Natural killer cell (primary cell): ENCODE measurements around the gene PCSK7. TPM values are rescaled to one million over a fixed set of nuclear protein-coding genes. Genes with fewer than 3 reads are reported as not detected.

Experiments used
- ATAC-seq, 3 donors: fragments of 150-1000 bp in 2 of 3; fragments of 200-7000 bp in 1 of 3; cut with Tn5 transposase; 1 replicate in 1 of 3; 2 replicates in 2 of 3; pipeline ENCODE4 v1.10.0; 2021; ENCODE audit warnings: mild to moderate bottlenecking in 2 of 3, moderate library complexity in 2 of 3
- DNase-seq, 2 donors: peaks; one replicate each; pipeline versions ENCODE4 v3.0.0 to v3.0.0-alpha.2; 2013 to 2021; ENCODE audit warnings: mixed read lengths in 1 of 2
- H3K27ac ChIP-seq: one replicate; pipeline ENCODE4 v1.5.1; 2013; ENCODE audit warnings: mild to moderate bottlenecking, low read length
- H3K27me3 ChIP-seq: one replicate; pipeline ENCODE4 v1.6.1; 2013; ENCODE audit warnings: low read length; ENCODE audit not compliant: control insufficient read depth, insufficient read depth
- H3K36me3 ChIP-seq: one replicate; pipeline ENCODE4 v1.6.1; 2013; ENCODE audit warnings: low read length; ENCODE audit not compliant: control insufficient read depth, insufficient read depth
- H3K4me1 ChIP-seq: one replicate; pipeline ENCODE4 v1.6.1; 2013; ENCODE audit warnings: low read length; ENCODE audit not compliant: control insufficient read depth, insufficient read depth
- H3K4me3 ChIP-seq: one replicate; pipeline ENCODE4 v1.5.1; 2013; ENCODE audit warnings: low read length
- H3K9me3 ChIP-seq: one replicate; pipeline ENCODE4 v1.6.1; 2013; ENCODE audit warnings: low read length; ENCODE audit not compliant: control insufficient read depth, insufficient read depth
- H3K27ac Mint-ChIP-seq, 2 donors: one replicate each; pipeline ENCODE4 v1.8.0; 2022; ENCODE audit warnings: mild to moderate bottlenecking in 2 of 2, mixed read lengths in 2 of 2, moderate library complexity in 1 of 2
- H3K27me3 Mint-ChIP-seq, 2 donors: one replicate each; pipeline ENCODE4 v1.8.0; 2022; ENCODE audit warnings: low read depth in 2 of 2, mixed read lengths in 2 of 2
- H3K36me3 Mint-ChIP-seq: one replicate; pipeline ENCODE4 v1.8.0; 2022; ENCODE audit warnings: mixed read lengths
- H3K4me1 Mint-ChIP-seq, 2 donors: one replicate each; pipeline ENCODE4 v1.8.0; 2022; ENCODE audit warnings: mixed read lengths in 2 of 2
- H3K4me3 Mint-ChIP-seq: one replicate; pipeline ENCODE4 v1.8.0; 2022; ENCODE audit warnings: mild to moderate bottlenecking, moderate library complexity, mixed read lengths
- H3K9me3 Mint-ChIP-seq, 2 donors: one replicate each; pipeline ENCODE4 v1.8.0; 2022; ENCODE audit warnings: mixed read lengths in 2 of 2
- CTCF ChIP-seq: fragments of 200-600 bp; IDR thresholded peaks from one replicate; pipeline ENCODE4 v1.8.0; 2022; ENCODE audit warnings: antibody characterized with exemption
- WGBS: methylation state at CpG from one replicate; pipeline ENCODE4 v1.1.7; 2013; ENCODE audit warnings: missing lambda C conversion rate; ENCODE audit not compliant: insufficient coverage; 5-methylcytosine and 5-hydroxymethylcytosine counted together
- intact Hi-C: fragments of 100-400 bp; cut with micrococcal nuclease; formaldehyde crosslinking; loops from one replicate; pipeline ENCODE4 v1.14.2; 2022
- total RNA-seq, 4 donors: library from RNA; stranded (reverse); fragments of 120-200 nt in 1 of 4; gene quantifications; one replicate each; pipeline versions ENCODE4 v1.2.3 to v1.2.4, GENCODE V29; 2013 to 2022

PCSK7 gene
- total RNA-seq, 3 donors from 2014 or later (not counting 1 experiment from before 2014, with no cell fraction given), result 397 to 471 (median 441) TPM

- intact Hi-C loops, result loop anchor here (1.0 to 5.0 kb wide), 5 partner anchors 51 to 458 kb away; partner anchors contain the start of genes BUD13, CEP164 and PAFAH1B2
- Mint-ChIP-seq H3K27ac (peak overlapping the region; percentile 93 to 99), H3K4me1 (peaks cover 47 to 64% of the 10 kb centered on the region in 2 donors), H3K4me3 (peak overlapping the region; percentile 96), H3K9me3 (no peaks in the 10 kb centered on the region), H3K36me3 (no peaks in the 10 kb centered on the region), H3K27me3 (no peaks in the 10 kb centered on the region)
- DNase-seq, result peak; percentile 43 to 81
- Histone ChIP-seq H3K4me3 (peak overlapping the region; percentile 98), H3K27me3 (no peaks in the 10 kb centered on the region), H3K36me3 (peaks cover 38% of the 10 kb centered on the region), H3K4me1 (peaks cover 40% of the 10 kb centered on the region), H3K9me3 (no peaks in the 10 kb centered on the region), H3K27ac (peak overlapping the region; percentile 99)
- no peak for TF ChIP-seq CTCF
- 22% methylated on average over 11 of the region's 12 CpGs for WGBS
- peak; percentile 46 to 58 (median 53) for ATAC-seq
Measured at GRCh38 chr11:117230286-117230961, 1.4 kb downstream of the PCSK7 start.

- Histone ChIP-seq H3K27me3 (no peaks in the 10 kb centered on the region), H3K27ac (peak overlapping the region; percentile 99), H3K4me1 (peaks cover 40% of the 10 kb centered on the region), H3K9me3 (no peaks in the 10 kb centered on the region), H3K36me3 (peaks cover 41% of the 10 kb centered on the region), H3K4me3 (peak overlapping the region; percentile 98)
- H3K4me3 Mint-ChIP-seq, result peak overlapping the region; percentile 96
- no peaks in the 10 kb centered on the region for H3K27me3 Mint-ChIP-seq
- WGBS, result 62% methylated on average over 5 of the region's 5 CpGs
- no peak for TF ChIP-seq CTCF
- DNase-seq (no peak), ATAC-seq (peak in 2 of 3 donors; percentile 0 to 10)
- no peaks in the 10 kb centered on the region for H3K9me3 Mint-ChIP-seq
- H3K27ac Mint-ChIP-seq, result peak overlapping the region; percentile 93 to 99
- H3K36me3 Mint-ChIP-seq, result no peaks in the 10 kb centered on the region
- intact Hi-C loops, result loop anchor here (1.0 to 10.0 kb wide), 7 partner anchors 51 to 498 kb away; partner anchors contain the start of genes BUD13, CEP164 and PAFAH1B2
- peaks cover 47 to 64% of the 10 kb centered on the region in 2 donors for H3K4me1 Mint-ChIP-seq
Measured at GRCh38 chr11:117229931-117230285, 2.0 kb downstream of the PCSK7 start.

- DNase-seq (no peak), ATAC-seq (no peak)
- Mint-ChIP-seq H3K36me3 (no peaks in the 10 kb centered on the region), H3K9me3 (no peaks in the 10 kb centered on the region), H3K4me3 (peak overlapping the region; percentile 96), H3K27me3 (no peaks in the 10 kb centered on the region), H3K27ac (peak overlapping the region; percentile 93 to 99), H3K4me1 (peaks cover 47 to 64% of the 10 kb centered on the region in 2 donors)
- Histone ChIP-seq H3K4me1 (peaks cover 40% of the 10 kb centered on the region), H3K9me3 (no peaks in the 10 kb centered on the region), H3K27ac (peak overlapping the region; percentile 99), H3K36me3 (peaks cover 46% of the 10 kb centered on the region), H3K4me3 (no peak overlapping the region), H3K27me3 (no peaks in the 10 kb centered on the region)
- WGBS, result 98% methylated on average over 12 of the region's 12 CpGs
- intact Hi-C loops, result loop anchor here (5.0 to 10.0 kb wide), 2 partner anchors 345 to 497 kb away; no protein-coding TSS in a partner anchor
- TF ChIP-seq CTCF, result no peak
Measured at GRCh38 chr11:117229411-117229810, 2.5 kb downstream of the PCSK7 start.
